Progenitor cell of endocrine pancreas (in vitro differentiated cells): ENCODE results near the gene LIMK2. TPM values are rescaled to one million over a fixed set of nuclear protein-coding genes. Genes with fewer than 3 reads are reported as not detected.
A peak's percentile ranks its signal among the peaks of the same experiment; 100 is the strongest.
"Not testable (repeated sequence)": the region's sequence is repeated elsewhere in the genome, so short reads cannot be mapped to it uniquely, and the experiment has no call there.

ENCODE experiments used
- DNase-seq: peaks from one replicate; pipeline ENCODE4 v3.0.0; 2021; ENCODE audit warnings: low spot score; ENCODE audit not compliant: unreplicated experiment
- H3K27ac Mint-ChIP-seq: 2 replicates; pipeline ENCODE4 v1.8.0; 2021; ENCODE audit warnings: mild to moderate bottlenecking, moderate library complexity, mixed read lengths
- H3K27me3 Mint-ChIP-seq: 2 replicates; pipeline ENCODE4 v1.8.0; 2021; ENCODE audit warnings: mixed read lengths
- H3K36me3 Mint-ChIP-seq: 2 replicates; pipeline ENCODE4 v1.8.0; 2022; ENCODE audit warnings: mixed read lengths; ENCODE audit not compliant: insufficient read depth
- H3K4me1 Mint-ChIP-seq: 2 replicates; pipeline ENCODE4 v1.8.0; 2021; ENCODE audit warnings: low read depth, mixed read lengths
- H3K4me3 Mint-ChIP-seq: 2 replicates; pipeline ENCODE4 v1.8.0; 2021; ENCODE audit warnings: low read depth, mild to moderate bottlenecking, moderate library complexity, mixed read lengths
- H3K9me3 Mint-ChIP-seq: 2 replicates; pipeline ENCODE4 v1.8.0; 2021; ENCODE audit warnings: low read depth, mixed read lengths
- total RNA-seq: library from RNA; stranded (reverse); gene quantifications from 2 replicates; pipeline ENCODE4 v1.2.1, GENCODE V29; 2021
- TF ChIP-seq, protein P1 (sequence below): fragments of 200-600 bp; sonication (generic); IDR thresholded peaks from one replicate; pipeline ENCODE4 v1.5.0; 2021; ENCODE audit warnings: antibody characterized with exemption, mild to moderate bottlenecking; ENCODE audit not compliant: unreplicated experiment

The LIMK2 gene
- total RNA-seq, 1 donor from 2014 or later = 44.7 TPM

DNA sequence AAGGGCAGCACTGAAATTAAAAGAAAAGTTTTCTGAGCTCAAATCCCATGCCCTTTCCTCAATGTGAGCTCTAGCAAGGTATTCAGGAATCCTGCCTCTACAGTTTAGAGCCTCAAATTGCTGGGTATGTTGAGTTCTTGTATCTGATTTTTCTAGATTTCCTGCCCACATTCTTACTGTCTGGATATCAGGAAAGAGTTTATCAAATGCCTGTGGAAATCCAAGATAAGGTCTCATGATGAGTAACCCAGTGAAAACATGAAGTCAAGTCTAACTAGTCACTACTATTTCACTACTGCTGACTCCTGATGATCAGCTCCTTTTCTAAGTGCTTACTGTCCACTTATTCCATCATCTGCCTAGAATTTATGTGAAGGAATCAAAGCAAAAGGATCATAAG is 29.8 kb downstream of the LIMK2 start:
- H3K4me3 Mint-ChIP-seq = no peak overlapping the region
- no peaks in the 10 kb centered on the region for H3K9me3 Mint-ChIP-seq
- H3K4me1 Mint-ChIP-seq = peaks cover 4% of the 10 kb centered on the region
- peak overlapping the region; percentile 41 for H3K27ac Mint-ChIP-seq
- TF ChIP-seq, protein P1, sequence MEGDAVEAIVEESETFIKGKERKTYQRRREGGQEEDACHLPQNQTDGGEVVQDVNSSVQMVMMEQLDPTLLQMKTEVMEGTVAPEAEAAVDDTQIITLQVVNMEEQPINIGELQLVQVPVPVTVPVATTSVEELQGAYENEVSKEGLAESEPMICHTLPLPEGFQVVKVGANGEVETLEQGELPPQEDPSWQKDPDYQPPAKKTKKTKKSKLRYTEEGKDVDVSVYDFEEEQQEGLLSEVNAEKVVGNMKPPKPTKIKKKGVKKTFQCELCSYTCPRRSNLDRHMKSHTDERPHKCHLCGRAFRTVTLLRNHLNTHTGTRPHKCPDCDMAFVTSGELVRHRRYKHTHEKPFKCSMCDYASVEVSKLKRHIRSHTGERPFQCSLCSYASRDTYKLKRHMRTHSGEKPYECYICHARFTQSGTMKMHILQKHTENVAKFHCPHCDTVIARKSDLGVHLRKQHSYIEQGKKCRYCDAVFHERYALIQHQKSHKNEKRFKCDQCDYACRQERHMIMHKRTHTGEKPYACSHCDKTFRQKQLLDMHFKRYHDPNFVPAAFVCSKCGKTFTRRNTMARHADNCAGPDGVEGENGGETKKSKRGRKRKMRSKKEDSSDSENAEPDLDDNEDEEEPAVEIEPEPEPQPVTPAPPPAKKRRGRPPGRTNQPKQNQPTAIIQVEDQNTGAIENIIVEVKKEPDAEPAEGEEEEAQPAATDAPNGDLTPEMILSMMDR = no peak
- DNase-seq = no peak
- no peaks in the 10 kb centered on the region for H3K27me3 Mint-ChIP-seq
- H3K36me3 Mint-ChIP-seq = peaks cover 2% of the 10 kb centered on the region

DNA sequence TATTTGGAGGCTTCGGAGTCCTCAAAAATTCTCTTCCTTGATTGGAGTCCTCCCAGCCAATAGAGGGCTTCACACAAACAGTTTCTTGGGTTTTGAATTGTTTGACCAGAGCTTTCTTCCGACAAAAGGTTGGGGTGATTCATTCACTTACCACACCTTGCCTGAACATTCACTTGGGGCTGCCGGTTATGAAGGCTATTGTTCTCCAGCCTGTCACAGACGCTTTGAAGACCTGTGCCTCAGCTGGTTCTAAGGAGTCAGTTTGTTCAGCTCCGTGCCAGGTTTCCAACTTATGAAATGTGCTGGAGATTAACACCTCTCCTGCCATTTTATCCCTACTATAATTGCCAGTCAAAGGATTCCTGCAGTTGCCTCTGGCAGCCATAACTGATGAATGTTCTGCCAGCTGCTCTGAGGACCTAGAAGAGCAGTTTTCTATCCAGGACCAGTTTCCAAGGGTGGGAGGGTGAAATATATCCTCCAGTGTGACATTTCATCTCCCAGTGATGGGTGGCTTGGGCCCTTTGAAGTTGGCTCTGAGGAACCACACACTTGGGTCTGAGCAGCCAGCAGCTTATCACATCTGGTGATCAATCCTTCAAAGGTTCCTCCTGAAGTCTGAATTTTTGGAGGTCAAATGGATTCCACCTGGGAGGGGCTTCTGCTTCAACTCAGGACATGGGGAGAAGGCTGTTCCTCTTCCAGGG is 31.4 kb downstream of the LIMK2 start:
- Mint-ChIP-seq H3K4me1 (peaks cover 11% of the 10 kb centered on the region), H3K27me3 (no peaks in the 10 kb centered on the region), H3K4me3 (no peak overlapping the region), H3K36me3 (peaks cover 2% of the 10 kb centered on the region), H3K27ac (peak overlapping the region; percentile 84), H3K9me3 (no peaks in the 10 kb centered on the region)
- no peak for DNase-seq
- TF ChIP-seq, protein P1 = no peak

DNA sequence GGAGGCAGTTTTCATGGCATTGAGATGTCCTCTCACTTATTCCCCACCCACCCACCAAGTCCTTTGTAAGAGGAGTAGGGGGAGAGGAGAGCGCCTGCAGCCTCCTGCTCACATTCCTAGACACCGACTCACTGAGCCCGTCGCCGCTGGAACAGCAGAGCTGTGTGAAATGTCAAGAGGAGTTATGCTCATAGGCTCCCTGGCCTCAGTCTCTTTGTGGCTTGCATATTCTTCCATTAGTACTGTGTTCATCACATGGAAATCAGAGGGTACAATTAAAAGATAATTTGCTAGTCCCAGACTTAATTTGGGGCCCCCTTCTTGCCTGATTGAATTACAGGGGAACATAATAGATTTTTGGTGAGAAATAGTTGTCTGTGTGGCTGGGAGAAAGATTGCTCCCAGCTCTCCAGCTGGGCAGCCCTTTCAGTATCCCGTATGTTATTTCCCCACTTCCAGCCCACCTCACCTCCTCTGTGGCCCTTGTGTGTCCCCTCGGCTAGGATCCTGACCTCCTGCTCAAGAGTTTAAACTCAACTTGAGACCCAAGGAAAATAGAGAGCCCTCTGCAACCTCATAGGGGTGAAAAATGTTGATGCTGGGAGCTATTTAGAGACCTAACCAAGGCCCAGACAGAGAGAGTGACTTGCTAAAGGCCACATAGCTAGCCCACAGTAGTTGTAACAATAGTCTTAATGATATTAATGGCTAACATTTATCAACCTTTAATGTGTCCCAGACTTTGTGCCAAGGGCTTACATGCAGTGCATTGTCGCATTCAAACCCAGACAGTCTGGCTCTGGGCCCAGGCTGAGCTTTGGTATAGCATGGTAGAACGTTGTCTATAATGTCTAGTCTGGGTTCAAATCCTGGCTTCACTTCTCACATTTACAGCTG is 32.2 kb downstream of the LIMK2 start:
- Mint-ChIP-seq H3K9me3 (no peaks in the 10 kb centered on the region), H3K4me1 (peaks cover 18% of the 10 kb centered on the region), H3K27me3 (no peaks in the 10 kb centered on the region), H3K36me3 (peaks cover 2% of the 10 kb centered on the region), H3K4me3 (no peak overlapping the region), H3K27ac (peak overlapping the region; percentile 84)
- DNase-seq = no peak
- TF ChIP-seq, protein P1 = no peak

DNA sequence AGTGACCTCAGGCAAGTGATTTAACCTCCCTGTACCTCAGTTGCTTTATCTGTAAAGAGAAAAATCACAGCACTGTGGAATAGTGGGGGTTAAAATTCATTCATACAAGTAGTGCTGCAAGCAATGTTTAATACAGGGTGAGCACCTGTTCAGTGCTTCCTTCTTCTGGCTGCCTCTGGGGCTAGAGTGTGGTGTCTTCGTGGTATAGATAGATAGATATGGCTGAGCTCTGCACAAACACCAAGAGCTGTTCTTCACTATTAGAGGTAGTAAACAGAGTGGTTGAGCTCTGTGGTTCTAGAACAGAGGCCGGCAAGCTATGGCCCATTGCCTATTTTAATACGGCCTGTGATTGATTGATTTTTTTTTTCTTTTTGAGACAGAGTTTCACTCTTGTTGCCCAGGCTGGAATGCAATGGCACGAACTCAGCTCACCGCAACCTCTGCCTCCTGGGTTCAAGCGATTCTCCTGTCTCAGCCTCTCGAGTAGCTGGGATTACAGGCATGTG is 32.9 kb downstream of the LIMK2 start:
- DNase-seq = no peak
- peaks cover 18% of the 10 kb centered on the region for H3K4me1 Mint-ChIP-seq
- H3K27ac Mint-ChIP-seq = peak overlapping the region; percentile 52
- TF ChIP-seq, protein P1 = no peak
- H3K36me3 Mint-ChIP-seq = peaks cover 2% of the 10 kb centered on the region
- no peaks in the 10 kb centered on the region for H3K27me3 Mint-ChIP-seq
- no peak overlapping the region for H3K4me3 Mint-ChIP-seq
- H3K9me3 Mint-ChIP-seq = no peaks in the 10 kb centered on the region

DNA sequence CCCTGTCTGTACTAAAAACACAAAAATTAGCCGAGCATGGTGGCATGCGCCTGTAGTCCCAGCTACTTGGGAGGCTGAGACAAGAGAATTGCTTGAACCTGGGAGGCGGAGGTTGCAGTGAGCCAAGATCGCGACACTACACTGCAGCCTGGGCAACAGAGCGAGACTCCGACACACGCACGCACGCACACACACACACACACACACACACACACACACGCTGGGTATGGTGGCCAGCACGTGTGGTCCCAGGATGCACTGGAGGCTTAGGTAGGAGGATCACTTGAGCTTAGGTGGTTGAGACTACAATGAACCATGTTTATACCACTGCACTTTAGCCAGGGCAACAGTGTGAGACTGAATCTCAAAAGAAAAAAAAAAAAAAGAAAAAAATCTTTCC is 33.9 kb downstream of the LIMK2 start:
- not testable (repeated sequence) for DNase-seq, H3K27me3 Mint-ChIP-seq, H3K36me3 Mint-ChIP-seq, H3K4me3 Mint-ChIP-seq, H3K9me3 Mint-ChIP-seq, H3K27ac Mint-ChIP-seq
- peaks cover 27% of the 10 kb centered on the region for H3K4me1 Mint-ChIP-seq
